Measurements from ENCODE around the gene NUMBL. TPM values are rescaled to one million over a fixed set of nuclear protein-coding genes. Genes with fewer than 3 reads are reported as not detected.

Gene NUMBL
- total and polyA plus RNA-seq, 4 donors = 1.1 to 4.6 (median 2.7) TPM

GRCh38 chr19:40723661-40724254, 33.3 kb upstream of the NUMBL start (continued):
- TF ChIP-seq GABPA (IDR thresholded peaks at IDR 0.05 in 1 of 2, conservative IDR thresholded peaks at IDR 0.05 in 1 of 2) (no peak), EGR1 (IDR thresholded peaks at IDR 0.05; ENCODE audit: low read depth in 2 of 2) (no peak), HNF4A (conservative IDR thresholded peaks at IDR 0.05) (no peak)

GRCh38 chr19:40721936-40722661, 31.6 kb upstream of the NUMBL start:
- no peaks in the 10 kb centered on the region for H3K9me3 ChIP-seq (ENCODE audit: control insufficient read depth in 4 of 4, low read length in 3 of 4)
- H3K4me1 ChIP-seq (ENCODE audit: control insufficient read depth in 4 of 4, insufficient read depth in 4 of 4, low read length in 3 of 4) = peaks cover 2 to 34% (median 22%) of the 10 kb centered on the region in 4 donors
- no peak overlapping the region for H3K27ac ChIP-seq (ENCODE audit: low read depth in 1 of 2, low read length in 2 of 2)
- TF ChIP-seq RXRA (IDR thresholded peaks at IDR 0.05) (no peak), GABPA (IDR thresholded peaks at IDR 0.05 in 1 of 2, conservative IDR thresholded peaks at IDR 0.05 in 1 of 2) (no peak), REST (IDR thresholded peaks at IDR 0.05) (no peak), ATF3 (IDR thresholded peaks at IDR 0.05) (no peak), CTCF (IDR thresholded peaks at IDR 0.05; ENCODE audit: low read depth, low read length, missing input control) (no peak), NR2F2 (IDR thresholded peaks at IDR 0.05) (no peak), FOXA2 (IDR thresholded peaks at IDR 0.05) (no peak), RAD21 (IDR thresholded peaks at IDR 0.05) (no peak), ZBTB33 (IDR thresholded peaks at IDR 0.05) (no peak), YY1 (IDR thresholded peaks at IDR 0.05) (no peak), SP1 (IDR thresholded peaks at IDR 0.05) (no peak), TAF1 (conservative IDR thresholded peaks at IDR 0.05) (no peak), EGR1 (IDR thresholded peaks at IDR 0.05; ENCODE audit: low read depth in 2 of 2) (no peak), MAX (IDR thresholded peaks at IDR 0.05) (no peak)
- H3K36me3 ChIP-seq (ENCODE audit: control insufficient read depth in 4 of 4, insufficient read depth in 3 of 4, low read depth in 1 of 4, low read length in 3 of 4) = peaks cover 5 to 20% (median 15%) of the 10 kb centered on the region in 4 donors
- H3K27me3 ChIP-seq (ENCODE audit: control insufficient read depth in 4 of 4, insufficient read depth in 4 of 4, low read length in 3 of 4) = no peaks in the 10 kb centered on the region
- WGBS = 83% methylated on average over 9 of the region's 9 CpGs
- no peak for DNase-seq (ENCODE audit: low spot score)
- H3K4me3 ChIP-seq (ENCODE audit: low read depth in 1 of 3, low read length in 3 of 3) = no peak overlapping the region
- no peak overlapping the region for H3K9ac ChIP-seq (ENCODE audit: low read depth in 1 of 2, low read length in 2 of 2)

All from liver (tissue), 9 donors.